NCI-H748 treated with DMSO at 0.1 percent for 48 hours (cell line): Measurements from ENCODE around the gene LSM12.

Source experiments
- DNase-seq: peaks from one replicate; lab custom pipeline; 2025; lab: John Stamatoyannopoulos, UW

LSM12 gene

DNA sequence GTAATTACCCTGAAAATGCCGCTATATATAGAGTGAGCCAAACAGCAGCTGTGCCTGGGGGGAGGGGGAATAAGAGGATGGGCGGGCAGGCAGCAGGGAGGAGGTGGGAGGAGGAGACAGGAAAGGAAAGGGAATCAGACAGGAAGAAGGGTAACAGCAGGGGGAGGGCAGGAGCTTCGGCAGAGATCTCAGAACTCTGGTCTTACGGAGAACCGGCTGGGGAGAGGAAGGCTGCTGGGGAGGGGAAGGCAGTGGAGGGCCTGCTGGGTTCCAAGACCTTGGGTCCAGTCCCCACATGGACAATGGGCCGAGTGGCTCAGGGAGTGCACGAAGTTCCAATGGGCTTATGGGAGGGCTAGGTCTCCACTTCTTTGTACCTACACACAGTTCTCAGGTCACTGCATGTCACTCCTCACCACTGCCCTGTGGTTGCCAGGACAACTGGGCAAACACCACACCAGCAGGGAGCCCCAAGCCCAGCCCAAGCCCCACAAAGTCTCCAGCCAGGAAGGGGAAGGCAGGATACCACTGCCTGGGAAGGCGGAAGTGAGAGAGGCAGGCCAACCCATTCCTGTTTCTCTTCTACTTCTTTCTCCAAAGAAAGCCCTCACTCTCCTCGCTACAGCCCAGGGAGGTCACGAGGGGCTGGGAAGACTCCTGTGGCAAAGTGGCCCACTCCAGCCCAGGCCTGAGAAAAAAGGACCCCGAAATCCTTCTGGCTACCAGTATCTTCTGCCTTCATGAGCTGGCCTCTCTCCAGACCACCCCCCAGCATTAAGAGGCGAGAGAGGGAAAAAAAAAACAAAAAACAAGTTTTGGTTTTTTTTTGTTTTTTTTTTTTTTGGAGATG lies 29.4 kb upstream of the LSM12 start:
- peak; percentile 79 for DNase-seq

DNA sequence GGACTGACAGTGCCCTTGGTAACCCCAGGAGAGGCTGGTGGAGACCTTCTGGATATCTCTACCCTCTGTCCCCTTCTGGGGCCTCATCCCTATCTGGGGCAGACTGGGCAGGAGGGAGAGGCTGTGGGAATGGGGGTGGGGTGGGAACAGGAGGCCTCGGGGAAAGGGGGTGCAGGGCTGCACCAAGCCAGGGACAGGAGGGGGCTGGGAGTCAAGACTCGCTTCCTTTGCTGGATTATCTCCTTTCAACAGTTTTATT lies 28.8 kb upstream of the LSM12 start:
- no peak for DNase-seq

DNA sequence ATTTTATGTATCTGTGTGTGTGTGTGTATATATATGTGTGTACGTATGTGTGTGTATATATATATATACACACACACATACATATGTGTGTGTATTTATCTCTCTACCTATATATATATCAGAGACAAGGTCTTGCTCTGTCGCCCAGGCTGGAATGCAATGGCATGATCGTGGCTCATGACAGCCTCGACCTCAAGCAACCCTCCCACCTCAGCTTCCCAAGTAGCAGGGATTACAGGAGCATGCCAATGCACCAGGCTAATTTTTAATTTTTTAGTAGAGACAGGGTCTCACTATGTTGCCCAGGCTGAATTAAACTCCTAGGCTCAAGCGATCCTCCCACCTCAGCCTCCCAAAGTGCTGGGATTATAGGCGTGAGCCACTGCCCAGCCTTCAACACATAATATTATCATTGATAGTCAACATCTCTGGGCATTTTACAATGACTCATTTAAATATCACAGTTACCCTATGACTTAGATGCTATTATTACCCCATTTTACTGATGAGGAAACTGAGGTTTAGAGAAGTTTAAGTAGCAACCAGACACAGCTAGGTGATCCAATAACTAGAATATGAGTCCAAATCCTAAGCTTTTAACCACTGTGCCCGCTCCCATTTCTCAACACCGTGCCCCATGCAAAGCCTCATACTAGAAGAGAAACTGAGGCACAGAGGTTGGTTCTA lies 28.4 kb upstream of the LSM12 start:
- no peak for DNase-seq

DNA sequence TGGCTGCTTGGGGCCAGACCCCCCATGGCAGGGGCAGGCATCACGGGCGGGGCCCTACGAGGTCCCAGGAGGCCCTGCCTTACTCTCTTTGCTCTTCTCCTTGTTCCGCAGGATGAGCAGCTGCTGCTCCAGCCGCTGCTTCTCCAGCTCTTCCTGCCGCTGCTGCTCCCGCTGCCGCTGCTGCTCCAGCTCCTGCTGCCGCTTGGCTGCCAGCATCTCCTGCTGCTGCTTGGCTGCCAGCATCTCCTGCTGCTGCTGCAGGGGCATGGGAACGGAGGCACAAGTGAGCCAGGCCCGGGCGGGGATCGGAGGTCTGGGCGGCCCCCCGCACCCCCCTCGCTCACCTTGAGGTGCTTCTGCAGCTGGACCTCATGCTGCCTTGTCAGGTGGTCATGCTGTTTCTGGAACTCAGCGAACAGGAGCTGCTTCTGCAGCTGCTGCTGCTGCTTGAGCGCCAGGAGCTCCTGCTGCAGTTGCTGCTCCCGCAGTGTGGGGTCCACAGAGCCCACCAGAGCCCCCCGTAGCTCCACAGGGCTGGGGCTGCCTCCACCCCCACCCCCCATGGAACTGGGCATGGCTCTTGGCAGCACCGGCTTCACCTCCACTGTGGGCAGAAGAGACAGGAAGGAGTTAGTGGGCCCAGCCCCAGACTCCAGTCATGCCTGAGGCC lies 26.9 kb upstream of the LSM12 start:
- no peak for DNase-seq

DNA sequence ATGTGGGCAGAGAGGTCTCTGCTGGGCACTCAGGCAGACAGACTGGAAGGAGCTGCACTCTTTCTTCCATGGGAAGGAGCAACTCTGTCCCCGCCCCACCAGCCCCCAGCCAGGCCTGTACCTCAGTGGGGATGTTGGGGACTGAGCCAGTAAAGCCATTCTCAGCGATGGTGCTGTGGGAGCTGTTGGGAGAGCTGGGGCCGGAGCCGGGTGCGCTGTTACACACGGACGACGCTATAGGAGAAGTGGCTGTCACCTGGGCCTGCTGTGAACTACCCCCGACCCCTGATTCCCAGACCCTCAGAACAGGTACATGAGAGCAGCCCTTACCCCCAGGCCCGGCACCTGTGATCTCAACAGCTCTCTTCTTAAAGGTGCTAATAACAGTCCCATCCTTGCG lies 25.6 kb upstream of the LSM12 start:
- no peak for DNase-seq

DNA sequence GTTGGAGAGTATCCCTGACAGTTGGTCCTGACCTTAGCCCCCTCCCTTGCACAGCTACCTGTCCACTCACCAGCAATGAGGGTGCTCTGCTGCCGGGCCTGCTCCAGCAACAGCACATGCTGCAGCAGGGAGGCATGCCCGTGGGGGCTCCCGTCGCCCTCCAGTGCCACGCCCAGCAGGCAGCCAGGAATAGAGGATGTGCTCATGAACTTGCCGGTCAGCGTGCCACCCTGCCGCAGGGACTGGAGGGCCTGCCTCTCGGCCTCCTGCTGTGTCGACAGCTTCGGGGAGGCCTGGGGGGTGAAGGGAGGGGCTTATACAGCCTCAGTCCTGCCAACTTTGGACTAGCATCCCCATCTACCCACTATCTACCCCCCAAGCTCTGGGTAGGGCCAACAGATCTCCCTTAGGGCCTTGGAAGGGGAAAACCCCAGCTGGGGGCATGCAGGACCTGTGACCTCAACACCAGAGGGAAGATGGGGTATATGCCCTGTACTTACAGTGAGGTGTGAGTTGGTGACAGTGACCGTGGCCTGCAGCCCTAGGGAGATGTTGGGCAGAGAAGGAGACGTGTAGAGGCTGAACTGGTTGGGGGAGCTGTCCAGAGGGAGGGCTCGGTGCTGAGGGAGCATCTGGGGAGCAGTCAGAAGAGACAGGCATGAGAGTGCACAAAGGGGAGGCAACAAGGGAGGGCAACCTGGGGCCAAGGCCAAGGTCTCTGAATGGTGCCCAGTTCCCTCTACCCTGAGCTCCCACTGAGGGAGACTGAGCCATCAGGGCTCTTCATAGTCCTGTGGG lies 24.9 kb upstream of the LSM12 start:
- DNase-seq = no peak

DNA sequence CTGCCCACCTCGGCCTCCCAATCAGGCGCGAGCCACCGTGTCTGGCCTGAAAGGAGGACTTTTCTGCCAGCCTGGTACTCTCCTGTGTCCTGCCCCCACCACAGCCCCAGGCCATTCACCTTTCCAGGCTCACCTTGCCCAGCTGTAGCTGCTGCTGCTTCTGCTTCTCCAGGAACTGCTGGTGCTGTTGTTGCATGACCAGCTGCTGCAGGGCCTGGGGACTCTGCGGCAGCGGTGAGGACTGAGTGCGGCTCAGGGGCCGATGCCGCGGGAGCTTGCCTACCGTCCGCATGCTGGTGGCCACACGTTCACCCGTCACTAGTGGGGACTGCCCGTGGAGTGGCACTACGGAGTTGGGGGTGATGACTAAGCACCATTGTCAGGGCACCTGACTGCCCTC lies 21.8 kb upstream of the LSM12 start:
- no peak for DNase-seq

DNA sequence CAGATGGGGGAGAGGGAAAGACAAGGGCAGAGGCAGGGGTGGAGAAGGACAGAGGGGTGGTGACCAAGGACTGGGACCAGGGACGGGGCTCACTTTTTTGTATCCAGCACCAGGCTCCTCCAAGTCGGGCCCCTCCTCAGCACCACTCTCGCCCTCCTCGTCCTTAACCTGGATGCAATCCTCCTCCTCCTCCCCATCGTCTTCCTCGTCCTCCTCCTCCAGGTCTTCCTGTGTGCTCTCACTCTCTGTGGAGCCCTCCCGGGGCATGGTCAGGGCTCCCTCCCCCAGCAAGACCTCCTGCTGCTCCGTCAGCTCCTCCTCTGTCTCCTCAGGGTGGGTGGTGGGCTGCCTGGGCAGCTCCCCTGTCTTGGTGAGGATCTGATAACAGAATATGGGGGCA lies 20.8 kb upstream of the LSM12 start:
- no peak for DNase-seq

DNA sequence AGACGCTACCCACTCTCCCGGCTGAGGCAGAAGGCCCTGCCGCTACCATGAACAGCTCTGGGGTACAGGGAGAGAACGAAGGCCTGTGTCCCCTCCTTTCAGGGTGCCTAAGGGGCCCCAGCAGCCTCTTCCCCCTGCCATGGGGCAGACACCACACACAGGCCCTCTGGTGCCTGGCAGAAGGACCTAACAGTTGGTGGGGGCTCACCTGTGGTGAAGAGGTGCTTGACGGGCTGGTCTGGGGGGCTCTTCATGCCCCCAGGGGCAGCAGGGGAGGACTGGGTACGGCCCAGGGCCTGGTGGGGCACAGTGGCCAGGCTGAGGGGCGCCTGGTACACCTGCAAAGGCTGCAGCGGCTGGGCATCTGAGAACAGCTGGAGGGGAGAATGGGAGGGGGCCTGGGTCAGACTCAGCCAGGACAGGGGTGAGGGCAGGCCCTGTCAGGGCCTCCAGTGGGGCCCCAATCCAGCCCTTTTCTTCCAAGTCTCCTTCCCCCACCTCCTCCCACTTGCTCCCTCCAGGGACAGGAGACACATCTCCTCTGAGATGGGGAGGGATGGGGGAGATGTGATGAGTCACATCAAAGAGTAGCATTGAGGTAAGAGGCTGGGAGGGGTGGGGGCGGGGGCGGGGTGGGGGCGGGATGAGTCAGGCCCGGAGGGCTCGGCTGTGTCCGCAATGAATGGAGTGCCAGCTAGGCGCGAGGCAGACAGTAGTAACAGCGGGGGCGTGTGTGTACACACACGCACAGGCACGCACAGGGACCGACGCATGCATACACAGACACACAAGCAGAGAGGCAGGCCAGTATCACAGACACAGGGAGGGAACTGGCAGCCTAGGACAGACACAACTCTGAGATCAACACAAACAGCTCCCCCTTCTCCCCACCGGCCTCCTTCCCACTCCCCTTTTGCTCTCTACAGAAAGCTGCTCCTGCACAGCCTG lies 20.2 kb upstream of the LSM12 start:
- no peak for DNase-seq

DNA sequence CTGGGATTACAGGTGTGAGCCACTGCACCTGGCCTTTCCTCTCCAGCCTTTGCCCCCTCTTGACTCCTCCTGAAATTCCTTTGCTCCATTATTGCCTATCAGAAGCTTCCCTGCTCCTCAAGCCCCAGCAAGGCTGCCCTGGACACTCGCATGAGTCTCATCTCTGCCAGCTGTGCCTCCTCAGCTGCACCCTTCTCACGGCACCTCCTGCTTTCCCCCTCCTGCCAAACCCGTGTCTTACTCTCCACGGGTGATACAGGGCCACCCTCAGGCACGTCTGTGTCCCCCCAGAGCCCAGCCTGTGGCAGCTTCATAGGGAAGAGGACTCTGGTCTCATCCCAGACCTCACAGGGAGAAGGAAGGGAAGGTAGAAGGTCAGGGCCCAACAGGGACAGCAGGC lies 19.4 kb upstream of the LSM12 start:
- no peak for DNase-seq

DNA sequence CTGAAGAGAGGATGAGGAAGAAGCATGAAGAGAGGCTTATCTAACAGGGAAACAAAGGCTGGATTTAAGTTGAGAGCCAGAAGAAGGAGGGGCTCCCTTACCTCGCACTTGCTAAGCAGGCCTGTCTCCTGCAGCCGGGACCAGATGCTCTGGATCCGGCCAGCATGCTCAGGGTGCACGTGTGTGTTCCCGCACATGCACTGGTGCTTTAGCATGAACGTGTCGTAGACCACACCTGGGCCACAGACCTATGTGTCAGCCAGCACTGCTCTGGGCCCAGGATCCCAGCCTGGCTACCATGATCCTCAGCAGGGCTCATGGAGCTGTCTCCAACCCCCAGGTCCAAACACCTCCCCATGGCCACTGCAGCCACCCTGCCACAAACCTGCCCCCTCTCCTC lies 18.4 kb upstream of the LSM12 start:
- no peak for DNase-seq

DNA sequence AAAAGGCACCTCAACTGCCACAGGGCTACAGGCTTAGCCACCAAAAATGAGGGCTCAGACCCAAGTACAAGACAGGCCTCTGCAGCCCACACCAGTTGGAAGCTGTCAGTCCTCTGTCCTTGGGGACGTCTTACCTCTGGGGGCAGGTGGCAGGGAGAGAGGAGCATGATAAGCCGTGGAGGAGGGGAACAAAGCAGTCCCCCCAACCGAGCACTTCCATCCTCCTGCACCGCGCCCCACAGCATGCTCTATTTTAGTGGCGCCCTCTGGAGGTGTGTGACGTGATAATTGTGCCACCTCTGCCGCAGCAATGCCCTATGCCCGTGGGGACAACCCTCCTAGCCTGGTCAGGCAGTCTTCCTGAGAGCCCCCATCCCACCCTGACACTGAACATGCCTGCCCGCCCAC lies 17.7 kb upstream of the LSM12 start:
- no peak for DNase-seq

DNA sequence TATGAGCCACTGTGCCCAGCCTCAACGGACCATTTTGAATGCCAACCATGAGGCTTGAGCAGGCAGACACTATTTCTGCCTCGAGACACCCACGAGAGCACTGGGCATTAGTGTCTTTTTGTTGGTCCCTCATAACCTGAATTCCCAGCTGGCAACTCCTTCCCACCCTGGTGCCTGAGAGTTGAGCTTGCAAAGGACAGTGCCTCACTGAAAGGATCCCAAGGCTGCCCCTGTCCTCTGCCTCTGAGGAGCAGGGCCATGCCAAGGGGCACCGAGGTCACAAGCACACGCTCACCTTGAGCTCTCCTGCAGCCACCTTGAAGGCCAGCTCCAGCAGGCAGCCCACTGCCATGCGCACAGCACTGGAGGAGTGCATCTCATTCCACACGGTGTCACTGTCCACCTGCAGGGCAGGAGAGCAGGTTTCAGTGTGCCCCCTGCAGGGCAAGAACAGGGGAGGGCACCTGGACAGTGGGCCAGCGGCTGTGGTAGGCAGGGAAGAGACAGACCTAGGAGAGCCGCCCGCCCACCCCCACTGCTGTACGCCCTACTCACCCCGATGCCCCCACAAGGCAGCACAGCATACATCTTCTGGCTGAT lies 16.9 kb upstream of the LSM12 start:
- no peak for DNase-seq

DNA sequence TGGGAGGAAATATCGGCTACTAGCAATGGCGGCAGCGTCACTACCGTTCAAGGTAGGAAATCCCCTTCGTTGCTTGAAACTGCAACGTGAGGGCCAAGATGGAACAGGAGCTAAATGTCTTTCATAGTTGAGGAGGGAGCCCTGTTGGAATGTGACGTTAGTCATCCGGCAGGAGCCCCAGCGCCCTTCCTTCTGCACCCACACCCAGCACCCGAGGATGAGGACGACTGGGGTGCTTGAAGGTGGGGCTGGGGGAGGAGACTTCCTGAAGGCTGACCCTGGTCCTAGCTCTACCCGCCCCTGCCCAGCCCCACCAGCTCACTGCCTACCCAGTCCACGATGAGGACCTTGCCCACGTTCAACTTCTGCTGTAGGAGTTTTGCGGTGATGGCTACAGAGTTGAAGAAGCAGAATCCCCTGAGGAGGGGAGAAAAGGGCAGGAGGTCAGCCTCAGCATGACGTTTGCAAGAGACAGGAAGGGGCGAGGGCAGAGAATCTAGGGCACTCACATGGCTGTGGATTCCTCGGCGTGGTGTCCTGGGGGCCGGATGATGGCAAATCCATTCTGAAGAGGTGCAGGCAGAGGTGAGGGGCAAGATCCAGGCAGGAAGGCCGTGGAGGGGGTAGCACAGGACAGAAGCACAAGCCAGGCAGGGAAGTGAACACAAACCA lies 15.9 kb upstream of the LSM12 start:
- DNase-seq = no peak

DNA sequence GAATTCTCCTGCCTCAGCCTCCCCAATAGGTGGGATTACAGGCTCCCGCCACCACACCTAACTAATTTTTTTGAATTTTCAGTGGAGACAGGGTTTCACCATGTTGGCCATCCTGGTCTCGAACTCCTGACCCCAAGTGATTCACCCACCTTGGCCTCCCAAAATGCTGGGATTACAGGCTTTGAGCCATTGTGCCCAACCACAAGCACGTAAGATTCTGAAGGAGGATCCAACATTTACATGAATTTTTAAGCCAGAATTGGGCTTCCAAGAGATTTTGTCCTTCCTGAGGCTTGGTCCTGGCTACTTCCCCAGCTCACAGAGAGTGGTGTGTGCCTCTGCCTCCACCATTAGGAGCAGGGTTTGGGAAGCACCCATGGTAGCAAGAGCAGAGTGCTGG lies 15.2 kb upstream of the LSM12 start:
- no peak for DNase-seq

DNA sequence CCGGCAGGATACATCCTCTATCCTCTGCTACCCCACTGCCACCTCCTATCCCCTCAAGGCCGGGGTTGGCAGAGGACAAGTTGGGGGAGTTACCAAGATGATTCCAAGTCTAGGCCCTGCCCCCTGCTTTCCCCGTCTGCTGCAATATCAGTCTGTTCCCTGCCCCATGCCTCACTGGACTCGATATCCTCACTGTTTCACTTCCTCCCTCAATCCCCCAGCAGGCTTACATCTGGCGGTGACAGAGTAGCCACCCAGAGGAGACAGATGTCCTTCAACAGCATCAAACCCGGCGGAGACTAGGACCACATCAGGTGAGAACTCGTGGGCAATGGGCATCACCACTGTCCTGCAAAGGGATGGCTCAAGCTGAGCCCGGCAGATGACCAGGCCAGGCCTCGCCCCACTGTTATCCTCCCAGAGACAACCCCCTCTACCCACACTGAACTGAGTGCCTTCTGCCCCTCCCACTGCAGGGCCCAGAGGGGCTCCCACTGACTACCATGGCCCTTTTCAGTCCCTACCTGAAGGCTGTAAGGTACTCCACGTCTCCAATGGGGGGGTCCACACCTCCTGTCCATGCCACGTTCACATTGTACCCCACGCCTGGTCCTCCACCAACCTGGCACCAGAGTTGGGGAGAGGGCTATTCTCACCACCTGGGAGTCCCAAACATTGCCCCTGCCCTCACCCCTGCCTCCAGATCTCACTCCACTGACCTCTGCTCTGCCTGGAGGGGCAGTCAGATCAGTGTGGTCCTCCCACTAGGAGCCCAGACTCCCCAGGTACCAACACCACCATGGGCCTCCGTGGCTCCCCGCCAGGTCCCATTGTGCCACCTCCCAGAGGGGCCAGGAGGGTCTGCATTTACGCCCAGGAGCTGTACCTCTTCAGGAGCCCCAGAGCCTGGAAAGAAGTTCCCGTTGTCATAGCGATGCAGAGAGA lies 13.7 kb upstream of the LSM12 start:
- DNase-seq = no peak

DNA sequence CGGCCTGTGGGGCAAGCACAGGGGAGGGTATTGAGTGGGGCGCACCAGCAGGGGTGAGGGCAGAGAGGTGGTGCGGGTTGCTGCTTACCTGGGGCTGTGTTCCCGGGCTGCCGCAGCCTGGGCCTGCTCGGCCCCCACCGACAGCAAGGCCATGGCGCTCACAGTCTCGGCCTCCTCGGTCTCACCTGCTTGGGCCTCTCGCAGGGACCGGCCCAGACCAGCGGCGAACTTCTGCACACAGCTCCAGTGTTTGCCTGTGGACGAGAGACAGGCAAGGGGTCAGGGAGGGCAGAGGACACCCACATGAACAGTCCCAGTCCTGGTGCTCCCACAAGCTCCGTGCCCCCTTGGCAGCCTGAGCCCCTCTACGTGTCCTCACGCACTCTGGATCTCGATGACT lies 11.9 kb upstream of the LSM12 start:
- no peak for DNase-seq

DNA sequence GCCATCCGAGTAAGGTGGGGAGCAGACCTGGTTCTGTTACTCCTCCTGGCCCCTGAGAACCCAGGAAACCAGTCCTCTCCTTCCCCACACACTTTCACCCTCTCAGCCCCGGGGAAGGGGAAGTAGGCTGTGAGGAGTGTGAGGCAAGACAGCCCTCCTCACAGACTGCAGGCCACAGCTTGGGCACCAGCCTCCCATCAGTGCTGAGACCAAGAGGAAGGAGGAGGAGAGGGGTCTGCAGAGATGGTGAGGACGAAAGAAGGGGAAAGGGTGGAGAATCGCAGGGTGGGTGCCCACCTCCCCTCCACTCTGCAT lies 11.1 kb upstream of the LSM12 start:
- no peak for DNase-seq
